Endothelial cell (in vitro differentiated cells): Measurements from ENCODE around the gene MED31. TPM values are rescaled to one million over a fixed set of nuclear protein-coding genes. Genes with fewer than 3 reads are reported as not detected.
"Not testable (repeated sequence)": the region's sequence is repeated elsewhere in the genome, so short reads cannot be mapped to it uniquely, and the experiment has no call there.

ENCODE experiments used
- DNase-seq: peaks from one replicate; pipeline ENCODE4 v3.0.0; 2021; ENCODE audit warnings: low spot score
- H3K27ac Mint-ChIP-seq: one replicate; pipeline ENCODE4 v1.8.0; 2021; ENCODE audit warnings: mixed read lengths, inconsistent platforms; ENCODE audit not compliant: unreplicated experiment
- H3K27me3 Mint-ChIP-seq: one replicate; pipeline ENCODE4 v1.8.0; 2021; ENCODE audit warnings: mild to moderate bottlenecking, moderate library complexity, mixed read lengths, inconsistent platforms; ENCODE audit not compliant: unreplicated experiment
- H3K36me3 Mint-ChIP-seq: one replicate; pipeline ENCODE4 v1.8.0; 2021; ENCODE audit warnings: mild to moderate bottlenecking, low read depth, mixed read lengths, inconsistent platforms; ENCODE audit not compliant: unreplicated experiment
- H3K4me1 Mint-ChIP-seq: one replicate; pipeline ENCODE4 v1.8.0; 2021; ENCODE audit warnings: mild to moderate bottlenecking, mixed read lengths, inconsistent platforms; ENCODE audit not compliant: unreplicated experiment
- H3K4me3 Mint-ChIP-seq: one replicate; pipeline ENCODE4 v1.8.0; 2021; ENCODE audit warnings: mild to moderate bottlenecking, mixed read lengths, inconsistent platforms; ENCODE audit not compliant: unreplicated experiment
- H3K9me3 Mint-ChIP-seq: one replicate; pipeline ENCODE4 v1.8.0; 2021; ENCODE audit warnings: mixed read lengths, inconsistent platforms; ENCODE audit not compliant: unreplicated experiment
- CTCF ChIP-seq: fragments of 200-600 bp; sonication (generic); IDR thresholded peaks from one replicate; pipeline ENCODE4 v1.5.0; 2021; ENCODE audit warnings: antibody characterized with exemption; ENCODE audit not compliant: unreplicated experiment
- microRNA-seq: library from miRNA; unstranded; fragments of <30 nt; microRNA quantifications from one replicate; pipeline ENCODE4, GENCODE V29; 2020; ENCODE audit not compliant: unreplicated experiment
- total RNA-seq: library from RNA; stranded (reverse); fragmentation: NEBNext Ultra II Directional; extraction: Animal tissue kit (Norgen Biotek cat#: 25700); gene quantifications from one replicate; pipeline ENCODE4 v1.2.1, GENCODE V29; 2021; ENCODE audit not compliant: unreplicated experiment

MED31 gene
- total RNA-seq, 1 donor from 2014 or later: 18.3 TPM

DNA sequence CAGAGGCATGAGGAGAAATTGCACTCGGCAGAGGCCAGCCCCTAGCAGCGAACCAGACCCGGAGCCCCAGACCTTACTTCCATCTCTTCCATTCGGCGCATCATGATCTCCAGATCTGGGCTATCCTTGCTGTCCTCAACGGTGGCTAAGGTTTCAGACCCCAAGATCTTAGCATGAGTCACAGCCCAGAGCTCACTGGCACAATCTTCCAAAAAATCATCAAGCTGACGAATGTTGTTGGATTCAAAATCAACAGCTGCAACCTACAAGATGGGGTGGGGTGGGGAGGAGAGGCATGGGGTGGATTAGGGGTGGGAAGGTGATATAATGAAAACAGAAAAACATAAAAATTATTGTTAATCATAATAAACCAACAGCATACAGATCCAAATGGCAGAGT lies 55.3 kb downstream of the MED31 start:
- H3K4me1 Mint-ChIP-seq: peaks cover 18% of the 10 kb centered on the region
- peaks cover 2% of the 10 kb centered on the region for H3K27me3 Mint-ChIP-seq
- H3K36me3 Mint-ChIP-seq: peaks cover 27% of the 10 kb centered on the region

GRCh38 chr17:6593371-6593770 lies 58.0 kb downstream of the MED31 start:
- H3K27ac Mint-ChIP-seq, H3K27me3 Mint-ChIP-seq, H3K4me3 Mint-ChIP-seq, H3K4me1 Mint-ChIP-seq, H3K9me3 Mint-ChIP-seq, DNase-seq: not testable (repeated sequence)
- peaks cover 37% of the 10 kb centered on the region for H3K36me3 Mint-ChIP-seq

More for the DNA sequence above, 55.3 kb downstream of the MED31 start:
- TF ChIP-seq CTCF: no peak
- no peak overlapping the region for H3K27ac Mint-ChIP-seq
- H3K4me3 Mint-ChIP-seq: no peak overlapping the region
- DNase-seq: no peak
- no peaks in the 10 kb centered on the region for H3K9me3 Mint-ChIP-seq

Small RNA genes within 50 kb of the gene (microRNA-seq; reads per million reads assigned to microRNA genes)
- gene MIR4520-1 (not detected), gene MIR4520-2 (not detected)

Other genes with a start within 250 kb of the MED31 start
- not detected for gene AIPL1, start 216.5 kb downstream of the MED31 start, total RNA-seq
- 9.1 TPM for gene PIMREG, start 207.2 kb downstream of the MED31 start, total RNA-seq
- gene PITPNM3, start 95.0 kb downstream of the MED31 start, total RNA-seq: 0.72 TPM
- gene KIAA0753, start 10.9 kb downstream of the MED31 start, total RNA-seq: 22.6 TPM
- gene TXNDC17, start 10.5 kb downstream of the MED31 start, total RNA-seq: 94.2 TPM
- 3.8 TPM for gene C17orf100, start 157 bp upstream of the MED31 start, total RNA-seq
- gene SLC13A5, start 61.8 kb upstream of the MED31 start, total RNA-seq: 1.3 TPM
- 0.38 TPM for gene XAF1, start 104.4 kb upstream of the MED31 start, total RNA-seq
- not detected for gene FBXO39, start 124.6 kb upstream of the MED31 start, total RNA-seq
- 1.2 TPM for gene TEKT1, start 180.1 kb upstream of the MED31 start, total RNA-seq